ENCODE data around the gene SPTB.

SPTB gene

GRCh38 chr14:64912261-64912660 is 32.6 kb upstream of the SPTB start:
- H3K4me1 ChIP-seq (ENCODE audit: insufficient read depth, low read length): peaks cover 24% of the 10 kb centered on the region
- TF ChIP-seq EZH2 (IDR thresholded peaks at IDR 0.05; ENCODE audit: borderline replicate concordance, low read depth, low read length, severe bottlenecking) (no peak), CTCF (IDR thresholded peaks at IDR 0.05; ENCODE audit: borderline replicate concordance, extremely low read depth, low read length, poor library complexity, severe bottlenecking) (no peak)
- H3K9me3 ChIP-seq (ENCODE audit: insufficient read depth, low read length, severe bottlenecking): no peaks in the 10 kb centered on the region
- no peak overlapping the region for H2AFZ ChIP-seq (ENCODE audit: low read depth, low read length)
- H3K27ac ChIP-seq (ENCODE audit: low read length): no peak overlapping the region
- ATAC-seq (ENCODE audit: insufficient read depth, low read depth): no peak
- peaks cover 6% of the 10 kb centered on the region for H3K27me3 ChIP-seq (ENCODE audit: insufficient read depth, low read length, poor library complexity)
- H3K36me3 ChIP-seq (ENCODE audit: insufficient read depth, low read length): no peaks in the 10 kb centered on the region; the same call in 1 of the 2 replicates
- H3K4me2 ChIP-seq (ENCODE audit: insufficient read depth, low read length): no peak overlapping the region
- peaks cover 12% of the 10 kb centered on the region; the same call in 1 of the 2 replicates for H4K20me1 ChIP-seq (ENCODE audit: insufficient read depth, low read length)
- H3K9ac ChIP-seq (ENCODE audit: low read depth, low read length): no peak overlapping the region
- no peak overlapping the region for H3K4me3 ChIP-seq (ENCODE audit: low read depth in 1 of 2, low read length in 2 of 2)
- peaks cover 31% of the 10 kb centered on the region for H3K79me2 ChIP-seq (ENCODE audit: insufficient read depth, low read length)
- no peak for DNase-seq

DNA sequence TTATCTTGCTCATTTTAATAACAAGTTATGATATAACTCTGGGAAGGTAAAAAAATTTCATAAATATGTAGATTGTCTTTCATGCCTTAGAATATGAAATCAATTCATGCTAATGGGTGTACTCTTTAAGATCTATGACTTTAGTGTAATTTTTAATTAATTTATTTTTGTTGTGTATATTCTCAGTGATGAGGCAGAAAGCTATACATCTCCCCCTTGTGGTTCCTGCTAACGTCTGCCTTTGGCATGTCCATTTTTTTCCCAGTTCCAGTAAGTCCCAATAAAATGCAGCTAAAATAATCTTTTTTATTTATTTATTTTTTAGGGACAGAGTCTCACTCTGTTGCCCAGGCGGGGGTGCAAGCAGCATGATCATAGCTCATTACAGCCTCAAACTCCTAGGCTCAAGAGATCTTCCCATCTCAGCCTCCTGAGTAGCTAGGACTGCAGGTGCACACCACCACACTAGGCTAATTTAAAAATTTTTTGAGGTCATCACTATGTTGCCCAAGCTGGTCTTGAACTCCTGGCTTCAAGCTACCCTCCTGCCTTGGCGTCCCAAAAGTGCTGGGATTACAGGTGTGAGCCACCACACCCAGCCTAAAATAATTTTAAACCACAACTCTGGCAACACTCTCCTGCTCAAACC is 31.3 kb upstream of the SPTB start:
- no peak overlapping the region for H3K27ac ChIP-seq (ENCODE audit: low read length)
- peaks cover 12% of the 10 kb centered on the region; the same call in 1 of the 2 replicates for H4K20me1 ChIP-seq (ENCODE audit: insufficient read depth, low read length)
- peaks cover 6% of the 10 kb centered on the region for H3K27me3 ChIP-seq (ENCODE audit: insufficient read depth, low read length, poor library complexity)
- no peak for DNase-seq
- H3K79me2 ChIP-seq (ENCODE audit: insufficient read depth, low read length): peaks cover 18% of the 10 kb centered on the region
- TF ChIP-seq EZH2 (IDR thresholded peaks at IDR 0.05; ENCODE audit: borderline replicate concordance, low read depth, low read length, severe bottlenecking) (no peak), CTCF (IDR thresholded peaks at IDR 0.05; ENCODE audit: borderline replicate concordance, extremely low read depth, low read length, poor library complexity, severe bottlenecking) (peak; percentile 53)
- H3K4me1 ChIP-seq (ENCODE audit: insufficient read depth, low read length): peaks cover 18% of the 10 kb centered on the region
- H3K9ac ChIP-seq (ENCODE audit: low read depth, low read length): no peak overlapping the region
- no peak overlapping the region for H2AFZ ChIP-seq (ENCODE audit: low read depth, low read length)
- H3K4me3 ChIP-seq (ENCODE audit: low read depth in 1 of 2, low read length in 2 of 2): no peak overlapping the region
- H3K9me3 ChIP-seq (ENCODE audit: insufficient read depth, low read length, severe bottlenecking): no peaks in the 10 kb centered on the region
- H3K4me2 ChIP-seq (ENCODE audit: insufficient read depth, low read length): no peak overlapping the region
- ATAC-seq (ENCODE audit: insufficient read depth, low read depth): no peak
- no peaks in the 10 kb centered on the region; the same call in 1 of the 2 replicates for H3K36me3 ChIP-seq (ENCODE audit: insufficient read depth, low read length)

DNA sequence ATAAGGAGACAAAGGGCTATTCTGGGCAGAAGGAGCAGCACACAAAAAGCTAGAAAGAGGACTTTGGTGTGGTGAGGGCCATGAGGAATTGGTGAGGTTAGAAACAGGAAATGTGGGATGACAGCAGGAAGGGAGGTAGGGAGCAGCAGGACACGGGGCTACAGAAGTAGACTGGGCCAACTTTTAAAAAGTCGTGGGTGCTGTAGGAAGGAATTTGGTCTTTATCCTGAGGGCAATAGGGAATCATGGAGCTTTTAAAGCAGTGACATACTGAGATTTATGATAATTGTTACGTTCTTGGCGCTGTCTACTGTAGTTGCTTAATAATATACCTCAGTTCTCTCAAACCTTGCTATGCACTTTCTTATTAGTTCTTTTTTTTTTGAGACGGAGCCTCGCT is 26.3 kb upstream of the SPTB start:
- ATAC-seq (ENCODE audit: insufficient read depth, low read depth) (no peak), DNase-seq (no peak)
- no peak overlapping the region for H3K4me2 ChIP-seq (ENCODE audit: insufficient read depth, low read length)

More for the DNA sequence above, 26.3 kb upstream of the SPTB start:
- H3K4me3 ChIP-seq (ENCODE audit: low read depth in 1 of 2, low read length in 2 of 2): no peak overlapping the region
- H3K9ac ChIP-seq (ENCODE audit: low read depth, low read length): no peak overlapping the region
- TF ChIP-seq EZH2 (IDR thresholded peaks at IDR 0.05; ENCODE audit: borderline replicate concordance, low read depth, low read length, severe bottlenecking) (no peak), CTCF (IDR thresholded peaks at IDR 0.05; ENCODE audit: borderline replicate concordance, extremely low read depth, low read length, poor library complexity, severe bottlenecking) (no peak)
- H4K20me1 ChIP-seq (ENCODE audit: insufficient read depth, low read length): no peaks in the 10 kb centered on the region
- no peaks in the 10 kb centered on the region for H3K4me1 ChIP-seq (ENCODE audit: insufficient read depth, low read length)
- H3K9me3 ChIP-seq (ENCODE audit: insufficient read depth, low read length, severe bottlenecking): no peaks in the 10 kb centered on the region
- no peaks in the 10 kb centered on the region for H3K36me3 ChIP-seq (ENCODE audit: insufficient read depth, low read length)
- no peaks in the 10 kb centered on the region for H3K79me2 ChIP-seq (ENCODE audit: insufficient read depth, low read length)
- H2AFZ ChIP-seq (ENCODE audit: low read depth, low read length): no peak overlapping the region
- peaks cover 28% of the 10 kb centered on the region for H3K27me3 ChIP-seq (ENCODE audit: insufficient read depth, low read length, poor library complexity)
- no peak overlapping the region for H3K27ac ChIP-seq (ENCODE audit: low read length)

Measured in DND-41 (cell line).